Osteoblast (primary cell): ENCODE measurements around the gene DDX41. TPM values are rescaled to one million over a fixed set of nuclear protein-coding genes. Genes with fewer than 3 reads are reported as not detected.

ENCODE experiments used
- DNase-seq: peaks from one replicate; pipeline ENCODE4 v3.0.0; 2011; ENCODE audit warnings: low spot score, mixed read lengths; ENCODE audit not compliant: insufficient read length; ENCODE audit errors: missing footprints
- H2AFZ ChIP-seq: 2 replicates; pipeline ENCODE4 v1.6.0; 2011; ENCODE audit warnings: mild to moderate bottlenecking, low read length
- H3K27ac ChIP-seq: 2 replicates; pipeline ENCODE4 v1.5.1; 2011; ENCODE audit warnings: mild to moderate bottlenecking, low read depth, low read length, moderate library complexity
- H3K27me3 ChIP-seq: 2 replicates; pipeline ENCODE4 v1.6.0; 2012; ENCODE audit warnings: mild to moderate bottlenecking, control low read depth, inconsistent platforms, low read length, moderate library complexity; ENCODE audit not compliant: insufficient read depth
- H3K36me3 ChIP-seq: 2 replicates; pipeline ENCODE4 v1.5.1; 2011; ENCODE audit warnings: mild to moderate bottlenecking, low read length, control low read depth, moderate library complexity; ENCODE audit not compliant: insufficient read depth
- H3K4me1 ChIP-seq: 2 replicates; pipeline ENCODE4 v1.5.1; 2011; ENCODE audit warnings: mild to moderate bottlenecking, low read length, control low read depth, moderate library complexity; ENCODE audit not compliant: insufficient read depth
- H3K4me2 ChIP-seq: 2 replicates; pipeline ENCODE4 v1.6.0; 2011; ENCODE audit warnings: mild to moderate bottlenecking, low read length; ENCODE audit not compliant: insufficient read depth
- H3K4me3 ChIP-seq: fragments of 200-600 bp; sonication (generic); 3 replicates; pipeline ENCODE4 v1.5.1; 2012; ENCODE audit warnings: mild to moderate bottlenecking, low read length, inconsistent platforms; ENCODE audit not compliant: insufficient read depth
- H3K79me2 ChIP-seq: 2 replicates; pipeline ENCODE4 v1.6.0; 2012; ENCODE audit warnings: mild to moderate bottlenecking, low read length, control low read depth, inconsistent platforms; ENCODE audit not compliant: insufficient read depth
- H3K9me3 ChIP-seq: 2 replicates; pipeline ENCODE4 v1.5.1; 2011; ENCODE audit warnings: low read depth, low read length, control low read depth
- H4K20me1 ChIP-seq: 2 replicates; pipeline ENCODE4 v1.6.0; 2012; ENCODE audit warnings: mild to moderate bottlenecking, low read length, control low read depth; ENCODE audit not compliant: insufficient read depth
- CTCF ChIP-seq: IDR thresholded peaks from 2 replicates; pipeline ENCODE4 v1.5.1; 2011; ENCODE audit warnings: mild to moderate bottlenecking, low read depth, low read length, moderate library complexity; ENCODE audit errors: extremely low read depth
- total RNA-seq: library from RNA; depleted of rRNA; stranded (reverse); fragments of >200 nt; gene quantifications from 2 replicates; pipeline ENCODE4 v1.2.3, GENCODE V29; 2012

DDX41 gene
- total RNA-seq, 1 donor, result 68.4 TPM

DNA sequence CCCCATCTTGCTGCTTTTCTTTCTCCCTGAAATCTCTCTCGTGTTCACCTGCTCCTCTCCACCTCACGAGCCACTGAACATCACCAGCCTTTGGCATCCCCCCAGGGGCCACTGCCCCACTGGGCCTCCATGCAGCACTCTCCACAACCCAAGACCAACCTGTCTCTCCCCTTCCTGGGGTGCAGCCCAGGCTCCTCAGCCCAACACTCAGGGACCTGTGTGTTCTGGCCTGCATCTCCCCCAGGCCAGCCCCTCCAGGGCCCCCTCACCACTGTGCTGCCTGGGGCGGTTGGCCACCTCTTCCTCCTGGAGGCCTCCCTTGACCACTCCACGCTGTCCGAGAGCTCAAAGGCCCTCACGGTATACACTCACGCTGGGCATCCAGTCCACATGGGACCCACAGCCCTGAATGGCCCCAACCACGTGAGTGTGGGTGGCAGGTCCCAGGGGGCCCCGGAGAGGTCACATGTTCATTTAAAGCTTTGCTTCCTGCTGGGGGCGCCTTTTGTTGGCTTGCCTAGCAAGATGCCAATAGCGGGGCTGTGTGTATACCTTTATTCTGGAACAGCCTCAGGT, 6.7 kb downstream of the DDX41 start:
- Histone ChIP-seq H3K36me3 (peaks cover 36% of the 10 kb centered on the region), H4K20me1 (peaks cover 8% of the 10 kb centered on the region), H3K4me2 (no peak overlapping the region), H3K4me3 (no peak overlapping the region), H3K27ac (no peak overlapping the region), H3K4me1 (no peaks in the 10 kb centered on the region), H3K27me3 (no peaks in the 10 kb centered on the region), H3K9me3 (no peaks in the 10 kb centered on the region), H2AFZ (no peak overlapping the region), H3K79me2 (peaks cover 8% of the 10 kb centered on the region)
- no peak for DNase-seq
- TF ChIP-seq CTCF, result no peak

GRCh38 chr5:177509381-177509951, 7.3 kb downstream of the DDX41 start, which contains the start of gene DOK3:
TSS of gene DOK3 (minus strand) at chr5:177509826. CDS start at chr5:177509540, 286 bp downstream.
- H3K79me2 ChIP-seq, result peaks cover 2% of the 10 kb centered on the region
- H4K20me1 ChIP-seq, result peaks cover 3% of the 10 kb centered on the region
- H3K36me3 ChIP-seq, result peaks cover 30% of the 10 kb centered on the region
- H3K27ac ChIP-seq, result no peak within 1 kb of the TSS
- no peak within 1 kb of the TSS for H3K4me3 ChIP-seq
- DNase-seq, result no peak
- no peaks in the 10 kb centered on the region for H3K4me1 ChIP-seq
- no peaks in the 10 kb centered on the region for H3K9me3 ChIP-seq
- TF ChIP-seq CTCF, result no peak
- no peak within 1 kb of the TSS for H2AFZ ChIP-seq
- no peaks in the 10 kb centered on the region for H3K27me3 ChIP-seq
- no peak within 1 kb of the TSS for H3K4me2 ChIP-seq

DNA sequence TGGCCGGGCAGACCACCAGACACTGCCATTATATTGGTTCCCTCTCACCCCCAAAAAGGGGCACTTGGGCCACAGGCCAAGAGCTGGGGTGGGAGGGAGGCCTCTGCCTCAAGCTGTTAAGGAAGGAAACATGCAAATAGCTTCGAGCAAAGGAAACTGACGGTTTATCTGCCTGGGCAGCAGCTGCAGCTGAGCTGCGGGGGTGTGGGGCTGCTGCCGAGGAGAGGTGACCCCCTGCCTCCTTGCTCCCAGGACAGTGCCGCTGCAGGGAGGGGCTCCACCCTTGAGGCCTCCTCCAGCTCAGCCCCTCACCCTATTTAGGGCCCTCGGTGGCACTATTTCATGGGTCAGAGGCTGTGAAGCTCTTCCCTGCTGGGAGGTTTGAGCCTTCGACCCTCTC, 7.9 kb downstream of the DDX41 start:
- no peak for DNase-seq
- Histone ChIP-seq H3K4me3 (no peak overlapping the region), H3K36me3 (peaks cover 26% of the 10 kb centered on the region), H3K4me2 (no peak overlapping the region), H3K79me2 (no peaks in the 10 kb centered on the region), H4K20me1 (peaks cover 3% of the 10 kb centered on the region), H3K9me3 (no peaks in the 10 kb centered on the region), H3K27ac (no peak overlapping the region), H3K27me3 (no peaks in the 10 kb centered on the region), H3K4me1 (no peaks in the 10 kb centered on the region), H2AFZ (no peak overlapping the region)
- no peak for TF ChIP-seq CTCF

DNA sequence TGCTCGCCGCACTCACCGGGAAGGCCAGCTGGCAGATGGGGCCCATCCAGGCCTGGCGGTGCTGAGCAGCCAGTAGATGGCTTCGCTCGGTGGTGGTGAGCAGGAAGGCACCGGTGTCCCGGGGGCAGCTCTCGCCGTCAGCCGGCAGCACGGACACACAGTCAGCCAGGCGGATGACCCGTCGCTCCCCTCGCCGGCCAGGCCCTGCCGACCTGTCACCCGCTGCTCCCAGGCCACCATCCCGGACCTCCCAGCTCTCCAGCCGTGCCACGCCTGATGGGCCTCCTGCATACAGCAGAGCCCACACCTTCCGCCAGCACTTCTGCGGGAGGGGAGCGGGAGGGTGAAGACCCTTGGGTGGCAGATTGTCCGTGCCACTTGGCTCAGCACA, 8.5 kb downstream of the DDX41 start:
- Histone ChIP-seq H3K27me3 (no peaks in the 10 kb centered on the region), H2AFZ (no peak overlapping the region), H3K79me2 (no peaks in the 10 kb centered on the region), H3K9me3 (no peaks in the 10 kb centered on the region), H3K36me3 (peaks cover 22% of the 10 kb centered on the region), H4K20me1 (no peaks in the 10 kb centered on the region), H3K27ac (no peak overlapping the region), H3K4me2 (no peak overlapping the region), H3K4me1 (no peaks in the 10 kb centered on the region), H3K4me3 (no peak overlapping the region)
- TF ChIP-seq CTCF, result no peak
- DNase-seq, result no peak
